SK-N-MC (cell line): Measurements from ENCODE around the gene IFIT1B.

Source experiments
- EZH2 ChIP-seq: fragments of 200-600 bp; sonication (generic); IDR thresholded peaks from one replicate; pipeline ENCODE4 v1.6.1; 2017; ENCODE audit warnings: antibody characterized with exemption
- POLR2AphosphoS5 ChIP-seq: IDR thresholded peaks from 2 replicates; pipeline ENCODE4 v1.6.1; 2012; ENCODE audit warnings: mild to moderate bottlenecking, low read depth, low read length, borderline replicate concordance

DNA sequence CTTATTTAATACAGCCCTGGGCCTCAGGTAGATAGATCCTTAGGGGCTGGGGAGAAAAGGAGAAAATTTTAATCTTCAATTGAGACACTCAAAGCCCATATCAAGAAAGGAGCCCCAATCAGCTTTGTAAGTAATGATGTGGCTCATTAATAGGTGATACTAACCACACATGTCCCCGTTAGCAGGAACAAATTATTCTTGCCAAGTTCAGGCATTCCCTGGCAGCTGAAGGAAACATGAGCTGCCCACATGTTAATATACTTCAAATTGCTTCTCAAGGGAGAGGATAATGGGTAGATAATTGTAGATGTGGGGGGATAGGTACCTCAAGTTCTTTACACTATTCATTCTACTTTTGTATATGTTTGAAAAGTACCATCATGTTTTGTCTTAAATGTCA lies 51.0 kb downstream of the IFIT1B start:
- TF ChIP-seq POLR2AphosphoS5: no peak
- no peak for TF ChIP-seq EZH2
